K562 (cell line): ENCODE results near the gene SLC7A8. TPM values are rescaled to one million over a fixed set of nuclear protein-coding genes. Genes with fewer than 3 reads are reported as not detected.

Source experiments
- ARNT ChIP-seq, 2 experiments: fragments of 450-650 bp; IDR thresholded peaks; 2 replicates each; pipeline ENCODE4 v1.6.1; 2016; ENCODE audit warnings: mild to moderate bottlenecking in 1 of 2
- ESRRB ChIP-seq: fragments of 250-450 bp; sonication (Bioruptor Pico); IDR thresholded peaks from 2 replicates; pipeline ENCODE4 v1.5.0; 2020; ENCODE audit warnings: mild to moderate bottlenecking, moderate library complexity, borderline replicate concordance
- FOS ChIP-seq: IDR thresholded peaks from 3 replicates; pipeline ENCODE4 v1.6.1; 2011; ENCODE audit not compliant: insufficient read length; ENCODE audit errors: extremely low read depth
- HDGF ChIP-seq: fragments of 450-650 bp; IDR thresholded peaks from 2 replicates; pipeline ENCODE4 v1.6.1; 2016
- JUNB ChIP-seq: fragments of 450-650 bp; formaldehyde crosslinking; conservative IDR thresholded peaks from 2 replicates; pipeline ENCODE4 v1.4.0; 2020; ENCODE audit warnings: mild to moderate bottlenecking
- MECOM ChIP-seq: fragments of 250-450 bp; sonication (Bioruptor Pico); IDR thresholded peaks from 2 replicates; pipeline ENCODE4 v1.8.0; 2022; ENCODE audit warnings: inconsistent platforms
- MTF1 ChIP-seq: fragments of 250-450 bp; sonication (Bioruptor Pico); IDR thresholded peaks from 2 replicates; pipeline ENCODE4 v1.9.0; 2021; ENCODE audit warnings: moderate library complexity, mild to moderate bottlenecking, inconsistent platforms, borderline replicate concordance
- PTTG1 ChIP-seq: fragments of 450-650 bp; IDR thresholded peaks from 2 replicates; pipeline ENCODE4 v1.6.1; 2016; ENCODE audit warnings: low read depth, mild to moderate bottlenecking, missing genetic modification characterization, missing compliant biosample characterization
- RCOR1 ChIP-seq, 2 experiments: IDR thresholded peaks; 2 replicates each; pipeline ENCODE4 v1.6.1; 2012; ENCODE audit warnings: low read depth in 2 of 2, low read length in 2 of 2, borderline replicate concordance in 1 of 2, improper control_type of control experiment in 1 of 2
- RFX5 ChIP-seq: IDR thresholded peaks from 2 replicates; pipeline ENCODE4 v1.6.1; 2011; ENCODE audit warnings: low read depth, mild to moderate bottlenecking, improper control_type of control experiment, low read length
- SRSF7 ChIP-seq: fragments of 200-400 bp; formaldehyde crosslinking; optimal IDR thresholded peaks from 2 replicates; pipeline ENCODE3; 2017; ENCODE audit warnings: mild to moderate bottlenecking, low read depth, low read length
- TAF15 ChIP-seq: fragments of 200-400 bp; formaldehyde crosslinking; IDR thresholded peaks from 2 replicates; pipeline ENCODE4 v1.6.1; 2017; ENCODE audit warnings: mild to moderate bottlenecking, low read depth, low read length, moderate library complexity
- TCF7 ChIP-seq: sonication (generic); IDR thresholded peaks from 2 replicates; pipeline ENCODE4 v1.6.1; 2016; ENCODE audit warnings: antibody characterized with exemption, borderline replicate concordance
- ZBTB9 ChIP-seq: fragments of 450-650 bp; formaldehyde crosslinking; IDR thresholded peaks from 2 replicates; pipeline ENCODE4 v1.4.0; 2020; ENCODE audit warnings: mild to moderate bottlenecking, moderate library complexity
- ZFP36 ChIP-seq: fragments of 150-350 bp; IDR thresholded peaks from 2 replicates; pipeline ENCODE4 v1.6.1; 2018; ENCODE audit warnings: low read length, low read depth; ENCODE audit not compliant: partially characterized antibody
- ZFX ChIP-seq: sonication (generic); formaldehyde crosslinking; IDR thresholded peaks from 2 replicates; pipeline ENCODE4 v1.8.0; 2022; ENCODE audit warnings: mild to moderate bottlenecking, missing genetic modification reagents, moderate library complexity
- ZNF398 ChIP-seq: fragments of 250-450 bp; sonication (Bioruptor Pico); IDR thresholded peaks from 2 replicates; pipeline ENCODE4 v1.8.0; 2021; ENCODE audit warnings: moderate library complexity, mild to moderate bottlenecking, inconsistent platforms
- polyA plus RNA-seq, 8 experiments: library from polyadenylated mRNA; depleted of rRNA in 4 of 8; stranded (reverse) in 5 of 8; unstranded in 3 of 8; fragments of >200 nt; fragmentation: Nextera tagmentation in 2 of 8; fragmentation: Illumina TruSeq in 1 of 8; extraction: Ambion mirVana in 2 of 8; extraction: Trizol in 1 of 8; gene quantifications; 2 replicates each; pipeline versions ENCODE4 v1.2.1 to v1.2.3, GENCODE V29; 2011 to 2014; ENCODE audit warnings: inconsistent platforms in 1 of 8, missing spikeins in 1 of 8
- total RNA-seq, 7 experiments: library from RNA; depleted of rRNA in 6 of 7; stranded (reverse); fragments of >200 nt in 6 of 7; fragmentation: Illumina TruSeq in 2 of 7; extraction: Trizol in 2 of 7; gene quantifications; 2 replicates each; pipeline versions ENCODE4 v1.2.1 to v1.2.3, GENCODE V29; 2011 to 2021; ENCODE audit warnings: low replicate concordance in 1 of 7
- TF ChIP-seq, protein P1 (sequence below): sonication (generic); formaldehyde crosslinking; IDR thresholded peaks from 2 replicates; pipeline ENCODE4 v1.4.0; 2020; ENCODE audit warnings: mild to moderate bottlenecking, missing genetic modification reagents
- TF ChIP-seq, protein P2 (sequence below): sonication (generic); formaldehyde crosslinking; IDR thresholded peaks from 2 replicates; pipeline ENCODE4 v1.8.0; 2023; ENCODE audit warnings: missing genetic modification reagents, mild to moderate bottlenecking, borderline replicate concordance

Gene SLC7A8
- total and polyA plus RNA-seq, 9 of the 15 experiments (the other 6 are each of a cell fraction or from before 2014, with no cell fraction given) = 2.0 to 33.0 (median 6.0) TPM

- TF ChIP-seq ZFX (CRISPR knock-in tag) (peak; percentile 69), SRSF7 (no peak), RFX5 (no peak), TCF7 (no peak), MTF1 (CRISPR knock-in tag) (no peak), ZBTB9 (CRISPR knock-in tag) (no peak), FOS (no peak), RCOR1 (IDR thresholded peaks at IDR 0.05; ENCODE audit: borderline replicate concordance in 1 of 2, low read depth in 2 of 2, low read length in 2 of 2) (peak; percentile 49 to 67; a peak in 2 of 4 replicates), HDGF (no peak), ZNF398 (CRISPR knock-in tag) (no peak), ZFP36 (peak; percentile 17), MECOM (CRISPR knock-in tag) (no peak), ARNT (IDR thresholded peaks at IDR 0.05) (no peak), TAF15 (no peak), JUNB (CRISPR knock-in tag) (no peak), ESRRB (CRISPR knock-in tag) (no peak), PTTG1 (tag) (no peak)
- TF ChIP-seq, protein P1, sequence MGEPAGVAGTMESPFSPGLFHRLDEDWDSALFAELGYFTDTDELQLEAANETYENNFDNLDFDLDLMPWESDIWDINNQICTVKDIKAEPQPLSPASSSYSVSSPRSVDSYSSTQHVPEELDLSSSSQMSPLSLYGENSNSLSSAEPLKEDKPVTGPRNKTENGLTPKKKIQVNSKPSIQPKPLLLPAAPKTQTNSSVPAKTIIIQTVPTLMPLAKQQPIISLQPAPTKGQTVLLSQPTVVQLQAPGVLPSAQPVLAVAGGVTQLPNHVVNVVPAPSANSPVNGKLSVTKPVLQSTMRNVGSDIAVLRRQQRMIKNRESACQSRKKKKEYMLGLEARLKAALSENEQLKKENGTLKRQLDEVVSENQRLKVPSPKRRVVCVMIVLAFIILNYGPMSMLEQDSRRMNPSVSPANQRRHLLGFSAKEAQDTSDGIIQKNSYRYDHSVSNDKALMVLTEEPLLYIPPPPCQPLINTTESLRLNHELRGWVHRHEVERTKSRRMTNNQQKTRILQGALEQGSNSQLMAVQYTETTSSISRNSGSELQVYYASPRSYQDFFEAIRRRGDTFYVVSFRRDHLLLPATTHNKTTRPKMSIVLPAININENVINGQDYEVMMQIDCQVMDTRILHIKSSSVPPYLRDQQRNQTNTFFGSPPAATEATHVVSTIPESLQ (CRISPR knock-in tag) = no peak
- TF ChIP-seq, protein P2, sequence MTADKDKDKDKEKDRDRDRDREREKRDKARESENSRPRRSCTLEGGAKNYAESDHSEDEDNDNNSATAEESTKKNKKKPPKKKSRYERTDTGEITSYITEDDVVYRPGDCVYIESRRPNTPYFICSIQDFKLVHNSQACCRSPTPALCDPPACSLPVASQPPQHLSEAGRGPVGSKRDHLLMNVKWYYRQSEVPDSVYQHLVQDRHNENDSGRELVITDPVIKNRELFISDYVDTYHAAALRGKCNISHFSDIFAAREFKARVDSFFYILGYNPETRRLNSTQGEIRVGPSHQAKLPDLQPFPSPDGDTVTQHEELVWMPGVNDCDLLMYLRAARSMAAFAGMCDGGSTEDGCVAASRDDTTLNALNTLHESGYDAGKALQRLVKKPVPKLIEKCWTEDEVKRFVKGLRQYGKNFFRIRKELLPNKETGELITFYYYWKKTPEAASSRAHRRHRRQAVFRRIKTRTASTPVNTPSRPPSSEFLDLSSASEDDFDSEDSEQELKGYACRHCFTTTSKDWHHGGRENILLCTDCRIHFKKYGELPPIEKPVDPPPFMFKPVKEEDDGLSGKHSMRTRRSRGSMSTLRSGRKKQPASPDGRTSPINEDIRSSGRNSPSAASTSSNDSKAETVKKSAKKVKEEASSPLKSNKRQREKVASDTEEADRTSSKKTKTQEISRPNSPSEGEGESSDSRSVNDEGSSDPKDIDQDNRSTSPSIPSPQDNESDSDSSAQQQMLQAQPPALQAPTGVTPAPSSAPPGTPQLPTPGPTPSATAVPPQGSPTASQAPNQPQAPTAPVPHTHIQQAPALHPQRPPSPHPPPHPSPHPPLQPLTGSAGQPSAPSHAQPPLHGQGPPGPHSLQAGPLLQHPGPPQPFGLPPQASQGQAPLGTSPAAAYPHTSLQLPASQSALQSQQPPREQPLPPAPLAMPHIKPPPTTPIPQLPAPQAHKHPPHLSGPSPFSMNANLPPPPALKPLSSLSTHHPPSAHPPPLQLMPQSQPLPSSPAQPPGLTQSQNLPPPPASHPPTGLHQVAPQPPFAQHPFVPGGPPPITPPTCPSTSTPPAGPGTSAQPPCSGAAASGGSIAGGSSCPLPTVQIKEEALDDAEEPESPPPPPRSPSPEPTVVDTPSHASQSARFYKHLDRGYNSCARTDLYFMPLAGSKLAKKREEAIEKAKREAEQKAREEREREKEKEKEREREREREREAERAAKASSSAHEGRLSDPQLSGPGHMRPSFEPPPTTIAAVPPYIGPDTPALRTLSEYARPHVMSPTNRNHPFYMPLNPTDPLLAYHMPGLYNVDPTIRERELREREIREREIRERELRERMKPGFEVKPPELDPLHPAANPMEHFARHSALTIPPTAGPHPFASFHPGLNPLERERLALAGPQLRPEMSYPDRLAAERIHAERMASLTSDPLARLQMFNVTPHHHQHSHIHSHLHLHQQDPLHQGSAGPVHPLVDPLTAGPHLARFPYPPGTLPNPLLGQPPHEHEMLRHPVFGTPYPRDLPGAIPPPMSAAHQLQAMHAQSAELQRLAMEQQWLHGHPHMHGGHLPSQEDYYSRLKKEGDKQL (CRISPR knock-in tag) = no peak
Measured at GRCh38 chr14:23164250-23164649, 19.2 kb downstream of the SLC7A8 start (continued).
